Measurements from ENCODE around the gene TPO. TPM values are rescaled to one million over a fixed set of nuclear protein-coding genes. Genes with fewer than 3 reads are reported as not detected.

TPO gene
- total RNA-seq, 1 experiment from 2014 or later: not detected

- no peak overlapping the region for H2AK5ac ChIP-seq (ENCODE audit: insufficient read length, low read length)
- H3K36me3 Mint-ChIP-seq (ENCODE audit: insufficient read depth in 1 of 3, low read depth in 3 of 3): no peaks in the 10 kb centered on the region
- TF ChIP-seq, protein P1, sequence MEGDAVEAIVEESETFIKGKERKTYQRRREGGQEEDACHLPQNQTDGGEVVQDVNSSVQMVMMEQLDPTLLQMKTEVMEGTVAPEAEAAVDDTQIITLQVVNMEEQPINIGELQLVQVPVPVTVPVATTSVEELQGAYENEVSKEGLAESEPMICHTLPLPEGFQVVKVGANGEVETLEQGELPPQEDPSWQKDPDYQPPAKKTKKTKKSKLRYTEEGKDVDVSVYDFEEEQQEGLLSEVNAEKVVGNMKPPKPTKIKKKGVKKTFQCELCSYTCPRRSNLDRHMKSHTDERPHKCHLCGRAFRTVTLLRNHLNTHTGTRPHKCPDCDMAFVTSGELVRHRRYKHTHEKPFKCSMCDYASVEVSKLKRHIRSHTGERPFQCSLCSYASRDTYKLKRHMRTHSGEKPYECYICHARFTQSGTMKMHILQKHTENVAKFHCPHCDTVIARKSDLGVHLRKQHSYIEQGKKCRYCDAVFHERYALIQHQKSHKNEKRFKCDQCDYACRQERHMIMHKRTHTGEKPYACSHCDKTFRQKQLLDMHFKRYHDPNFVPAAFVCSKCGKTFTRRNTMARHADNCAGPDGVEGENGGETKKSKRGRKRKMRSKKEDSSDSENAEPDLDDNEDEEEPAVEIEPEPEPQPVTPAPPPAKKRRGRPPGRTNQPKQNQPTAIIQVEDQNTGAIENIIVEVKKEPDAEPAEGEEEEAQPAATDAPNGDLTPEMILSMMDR (conservative IDR thresholded peaks at IDR 0.05): no peak
- no peaks in the 10 kb centered on the region for H3K23me2 ChIP-seq (ENCODE audit: insufficient read length, low read depth, low read length, poor library complexity, severe bottlenecking)
- no peaks in the 10 kb centered on the region for H3K27me3 ChIP-seq (ENCODE audit: insufficient read depth, low read length)
- H3T11ph ChIP-seq (ENCODE audit: low read length): no peak overlapping the region
- no peak overlapping the region for H3K56ac ChIP-seq (ENCODE audit: insufficient read length, low read depth, low read length)
- H3K27ac Mint-ChIP-seq: no peak overlapping the region
- H3K4me2 ChIP-seq (ENCODE audit: insufficient read depth, insufficient read length, low read length): no peak overlapping the region
- no peak overlapping the region for H3K23ac ChIP-seq (ENCODE audit: insufficient read length, low read depth, low read length)
- H2BK12ac ChIP-seq (ENCODE audit: insufficient read length, low read depth, low read length): no peak overlapping the region
- no peak overlapping the region for H2AFZ ChIP-seq (ENCODE audit: low read length)
- no peak overlapping the region for H2BK120ac ChIP-seq (ENCODE audit: low read depth, low read length, poor library complexity, severe bottlenecking)
- no peak overlapping the region for H4K91ac ChIP-seq (ENCODE audit: insufficient read length, low read depth, low read length)
- peaks cover 4 to 14% of the 10 kb centered on the region in 2 experiments; a peak in 4 of 5 replicates for H3K9me3 Mint-ChIP-seq
- no peak overlapping the region for H3K14ac ChIP-seq (ENCODE audit: insufficient read depth, low read length)
- no CpG with 5 or more reads among the region's 14 CpGs for WGBS (ENCODE audit: extremely low coverage, insufficient read length, low lambda C conversion rate)
- H3K4me1 ChIP-seq (ENCODE audit: insufficient read depth, low read length): no peaks in the 10 kb centered on the region
- H3K4ac ChIP-seq (ENCODE audit: low read depth, low read length): no peak overlapping the region
- no peak overlapping the region for H3K9ac ChIP-seq (ENCODE audit: extremely low read depth, insufficient read length, low read length)
- no peak overlapping the region for H3K27ac ChIP-seq (ENCODE audit: insufficient read length, low read depth, low read length)
- no peak overlapping the region for H4K5ac ChIP-seq (ENCODE audit: insufficient read length, low read depth, low read length)
- peaks cover 38% of the 10 kb centered on the region for H3K27me3 Mint-ChIP-seq (ENCODE audit: low read depth)
- H4K20me1 ChIP-seq (ENCODE audit: control insufficient read depth, insufficient read depth, insufficient read length): no peaks in the 10 kb centered on the region
- no peak overlapping the region for H3K18ac ChIP-seq (ENCODE audit: insufficient read length, low read depth, low read length)
- H2BK15ac ChIP-seq (ENCODE audit: low read depth, low read length): no peak overlapping the region
- no peak for DNase-seq
- no peaks in the 10 kb centered on the region for H3K79me1 ChIP-seq (ENCODE audit: insufficient read depth, low read depth, low read length, poor library complexity, severe bottlenecking)
- H2BK5ac ChIP-seq (ENCODE audit: insufficient read length, low read length): no peak overlapping the region
- H3K4me3 Mint-ChIP-seq: no peak overlapping the region
- no peaks in the 10 kb centered on the region for H3K9me3 ChIP-seq (ENCODE audit: control insufficient read depth, low read depth, low read length)
- H2BK20ac ChIP-seq (ENCODE audit: low read depth, low read length, poor library complexity, severe bottlenecking): no peak overlapping the region
- H3K79me2 ChIP-seq (ENCODE audit: insufficient read depth, low read length): no peaks in the 10 kb centered on the region
- no peaks in the 10 kb centered on the region; a peak in 1 of 4 replicates for H3K4me1 Mint-ChIP-seq
- no peak overlapping the region for H4K8ac ChIP-seq (replicated peaks; ENCODE audit: insufficient read length, low read depth, low read length)
Measured at GRCh38 chr2:1421731-1422130, 8.5 kb downstream of the TPO start.

Data from H9 (cell line).